GM19395 (cell line): Measurements from ENCODE around the gene CTNND1.
"Not testable (repeated sequence)": the region's sequence is repeated elsewhere in the genome, so short reads cannot be mapped to it uniquely, and the experiment has no call there.

Experiments used
- ATAC-seq: cut with Tn5 transposase; IDR thresholded peaks from one replicate; pipeline ENCODE4 v1.9.1; 2021; ENCODE audit warnings: mild to moderate bottlenecking, moderate library complexity; ENCODE audit not compliant: unreplicated experiment

The CTNND1 gene, protein sequence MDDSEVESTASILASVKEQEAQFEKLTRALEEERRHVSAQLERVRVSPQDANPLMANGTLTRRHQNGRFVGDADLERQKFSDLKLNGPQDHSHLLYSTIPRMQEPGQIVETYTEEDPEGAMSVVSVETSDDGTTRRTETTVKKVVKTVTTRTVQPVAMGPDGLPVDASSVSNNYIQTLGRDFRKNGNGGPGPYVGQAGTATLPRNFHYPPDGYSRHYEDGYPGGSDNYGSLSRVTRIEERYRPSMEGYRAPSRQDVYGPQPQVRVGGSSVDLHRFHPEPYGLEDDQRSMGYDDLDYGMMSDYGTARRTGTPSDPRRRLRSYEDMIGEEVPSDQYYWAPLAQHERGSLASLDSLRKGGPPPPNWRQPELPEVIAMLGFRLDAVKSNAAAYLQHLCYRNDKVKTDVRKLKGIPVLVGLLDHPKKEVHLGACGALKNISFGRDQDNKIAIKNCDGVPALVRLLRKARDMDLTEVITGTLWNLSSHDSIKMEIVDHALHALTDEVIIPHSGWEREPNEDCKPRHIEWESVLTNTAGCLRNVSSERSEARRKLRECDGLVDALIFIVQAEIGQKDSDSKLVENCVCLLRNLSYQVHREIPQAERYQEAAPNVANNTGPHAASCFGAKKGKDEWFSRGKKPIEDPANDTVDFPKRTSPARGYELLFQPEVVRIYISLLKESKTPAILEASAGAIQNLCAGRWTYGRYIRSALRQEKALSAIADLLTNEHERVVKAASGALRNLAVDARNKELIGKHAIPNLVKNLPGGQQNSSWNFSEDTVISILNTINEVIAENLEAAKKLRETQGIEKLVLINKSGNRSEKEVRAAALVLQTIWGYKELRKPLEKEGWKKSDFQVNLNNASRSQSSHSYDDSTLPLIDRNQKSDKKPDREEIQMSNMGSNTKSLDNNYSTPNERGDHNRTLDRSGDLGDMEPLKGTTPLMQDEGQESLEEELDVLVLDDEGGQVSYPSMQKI

DNA sequence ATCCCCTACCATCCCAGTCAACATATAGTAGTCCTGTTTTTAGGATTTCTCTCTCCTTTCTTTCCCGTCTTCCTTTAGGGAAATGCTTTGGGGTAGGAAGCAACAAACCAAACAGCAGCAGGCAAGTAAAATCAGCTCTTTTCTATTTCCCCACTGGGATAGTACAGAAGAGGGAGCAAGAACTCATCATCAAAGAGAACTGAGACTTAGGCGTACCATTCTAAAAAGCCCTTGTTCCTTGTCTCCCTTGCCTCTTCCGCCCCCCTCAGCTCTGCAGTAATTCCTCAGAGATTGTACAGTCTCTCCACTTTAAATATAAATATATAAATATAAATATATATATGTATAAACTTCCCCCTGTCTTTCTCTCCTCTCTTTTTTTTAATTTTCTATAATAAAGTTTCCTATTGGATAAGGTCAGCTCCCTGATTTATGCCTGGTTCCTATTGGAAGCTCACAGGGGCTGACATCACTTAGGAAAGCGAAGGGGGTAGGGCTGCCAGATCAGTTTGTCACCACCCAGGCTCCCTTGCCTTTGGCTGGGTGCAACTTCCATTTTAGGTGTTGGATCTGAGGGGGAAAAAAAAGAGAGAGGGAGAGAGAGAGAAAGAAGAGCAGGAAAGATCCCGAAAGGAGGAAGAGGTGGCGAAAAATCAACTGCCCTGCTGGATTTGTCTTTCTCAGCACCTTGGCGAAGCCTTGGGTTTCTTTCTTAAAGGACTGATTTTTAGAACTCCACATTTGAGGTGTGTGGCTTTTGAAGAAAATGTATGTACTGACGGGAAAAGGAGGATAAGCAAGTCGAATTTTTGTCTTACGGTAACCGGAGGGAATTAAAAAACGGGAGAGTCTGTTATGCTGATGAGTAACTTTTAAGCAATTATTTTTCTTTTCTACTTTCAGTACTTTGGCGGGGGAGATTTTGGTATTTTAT is at the start of gene CTNND1:
CTNND1 (plus strand) TSS at position 502 of the 934 bp plus-strand sequence. CDS start 29,677 bp downstream, outside the sequence.
- peak; percentile 96 for ATAC-seq

DNA sequence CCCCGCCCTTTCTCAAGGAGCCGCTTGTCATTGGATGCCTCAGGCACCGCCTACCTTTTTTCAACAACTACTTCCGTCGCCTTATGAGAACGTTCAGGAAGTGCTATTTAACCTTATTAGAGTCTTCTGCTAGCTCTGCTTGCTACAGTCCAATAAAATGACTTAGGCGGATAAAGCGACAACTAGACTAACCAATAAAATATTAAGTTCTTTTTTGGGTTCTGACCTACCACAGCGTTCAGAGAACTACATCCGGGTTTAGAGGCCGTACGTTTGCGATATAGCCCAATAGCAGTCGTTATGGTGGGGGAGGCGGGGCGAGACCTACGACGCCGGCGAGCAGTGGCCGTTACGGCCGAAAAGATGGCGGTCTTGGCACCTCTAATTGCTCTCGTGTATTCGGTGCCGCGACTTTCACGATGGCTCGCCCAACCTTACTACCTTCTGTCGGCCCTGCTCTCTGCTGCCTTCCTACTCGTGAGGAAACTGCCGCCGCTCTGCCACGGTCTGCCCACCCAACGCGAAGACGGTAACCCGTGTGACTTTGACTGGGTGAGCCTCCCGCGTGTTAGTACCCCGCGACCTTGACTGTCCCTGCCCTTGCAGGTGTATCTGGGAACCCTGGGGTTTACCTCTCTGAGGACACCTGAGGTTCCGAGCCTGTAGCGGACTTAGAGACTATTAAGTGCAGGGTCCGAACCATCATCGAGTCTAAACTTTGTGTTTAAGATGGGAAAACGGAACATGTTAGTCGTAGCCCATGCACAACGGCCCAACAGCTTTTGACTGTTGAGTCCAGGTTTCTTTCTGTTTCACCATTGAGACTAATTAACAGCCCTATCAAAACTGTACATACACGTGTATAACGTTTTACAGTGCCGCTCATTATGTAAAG is 49.1 kb upstream of the CTNND1 start, which contains the start of gene TMX2:
TMX2 (plus strand) TSS at position 338 of the 895 bp plus-strand sequence; CDS start at position 364, 26 bp downstream.
- ATAC-seq: peak; percentile 96

DNA sequence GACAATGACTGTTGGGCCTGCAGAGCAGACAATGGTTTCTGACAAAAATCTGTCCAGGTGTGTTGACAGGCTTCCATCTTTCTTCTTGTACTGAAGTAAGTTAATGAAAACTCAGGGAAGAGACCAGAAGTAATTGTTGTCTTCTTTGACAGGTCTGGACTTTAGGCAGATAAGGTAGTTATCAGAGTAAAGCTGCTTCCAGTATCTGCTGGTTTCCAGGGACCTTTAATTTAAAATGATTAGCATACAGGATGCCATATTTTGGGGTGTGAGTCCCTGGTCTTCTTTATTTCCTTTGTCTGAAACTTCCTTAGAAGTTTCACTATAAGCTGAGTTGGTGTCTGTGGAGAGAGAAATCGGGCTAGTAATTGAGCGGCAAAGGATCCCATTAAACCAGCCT is 47.8 kb upstream of the CTNND1 start:
- ATAC-seq: no peak

DNA sequence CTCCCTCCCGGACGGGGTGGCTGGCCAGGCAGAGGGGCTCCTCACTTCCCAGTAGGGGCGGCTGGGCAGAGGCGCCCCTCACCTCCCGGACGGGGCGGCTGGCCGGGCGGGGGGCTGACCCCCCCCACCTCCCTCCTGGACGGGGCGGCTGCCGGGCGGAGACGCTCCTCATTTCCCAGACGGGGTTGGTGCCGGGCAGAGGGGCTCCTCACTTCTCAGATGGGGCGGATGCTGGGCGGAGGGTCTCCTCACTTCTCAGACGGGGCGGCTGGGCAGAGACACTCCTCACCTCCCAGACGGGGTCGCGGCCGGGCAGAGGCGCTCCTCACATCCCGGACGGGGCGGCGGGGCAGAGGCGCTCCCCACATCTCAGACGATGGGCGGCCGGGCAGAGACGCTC is 44.9 kb upstream of the CTNND1 start:
- ATAC-seq: not testable (repeated sequence)

DNA sequence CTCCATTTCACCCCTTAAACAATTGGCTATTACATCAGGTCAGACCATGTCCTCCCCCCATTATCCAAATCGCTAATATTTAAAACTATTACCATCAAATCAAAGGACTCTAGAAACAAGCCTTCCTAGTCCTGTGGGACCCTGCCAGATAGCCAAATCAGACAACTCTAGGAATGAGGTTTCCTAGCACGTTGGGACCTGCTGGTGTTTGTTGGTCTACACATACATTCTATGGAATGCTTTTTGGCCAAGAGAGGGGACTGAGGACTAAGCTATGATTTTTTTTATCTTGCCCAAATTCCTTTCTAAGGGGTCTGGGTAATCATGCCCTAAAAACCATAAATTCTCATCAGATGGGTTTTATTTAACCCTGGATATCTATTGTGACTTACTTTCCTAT is 34.4 kb upstream of the CTNND1 start:
- no peak for ATAC-seq

DNA sequence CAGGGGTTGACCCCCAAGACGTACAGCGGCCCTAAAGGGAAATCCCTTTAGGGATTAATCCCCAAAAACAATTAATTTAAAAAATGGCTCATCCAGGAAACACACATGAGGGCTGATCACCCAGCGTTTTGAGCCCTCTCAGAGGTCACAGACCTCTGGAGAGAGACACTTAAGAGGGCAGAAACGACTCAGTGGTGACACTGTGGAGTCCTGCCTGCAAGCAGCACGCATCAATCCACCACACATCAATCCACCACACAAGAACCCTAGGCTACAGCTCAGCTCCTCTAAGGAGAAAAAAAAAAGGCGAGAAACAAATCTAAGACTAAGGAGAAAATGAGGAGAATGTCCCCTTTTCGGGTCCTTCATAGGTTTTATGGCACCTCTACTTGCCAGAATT is 32.8 kb upstream of the CTNND1 start:
- no peak for ATAC-seq

DNA sequence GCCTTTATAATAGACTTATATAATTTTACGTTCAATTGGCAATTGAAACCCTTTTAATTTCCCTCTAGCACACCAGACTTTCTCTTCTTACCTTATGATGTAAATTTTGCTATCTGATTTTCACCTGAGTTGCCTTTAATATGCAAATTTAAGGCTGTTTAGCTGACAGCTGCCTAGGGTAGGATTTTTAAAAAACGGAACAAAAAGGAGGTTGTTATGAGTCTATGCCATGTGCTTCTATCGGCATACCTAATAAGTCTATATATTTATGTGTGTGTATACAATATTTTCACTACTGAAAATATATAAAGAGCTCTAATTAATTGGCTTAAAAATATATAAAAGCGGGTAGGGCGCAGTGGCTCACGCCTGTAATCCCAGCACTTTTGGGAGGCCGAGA is 32.1 kb upstream of the CTNND1 start:
- no peak for ATAC-seq

DNA sequence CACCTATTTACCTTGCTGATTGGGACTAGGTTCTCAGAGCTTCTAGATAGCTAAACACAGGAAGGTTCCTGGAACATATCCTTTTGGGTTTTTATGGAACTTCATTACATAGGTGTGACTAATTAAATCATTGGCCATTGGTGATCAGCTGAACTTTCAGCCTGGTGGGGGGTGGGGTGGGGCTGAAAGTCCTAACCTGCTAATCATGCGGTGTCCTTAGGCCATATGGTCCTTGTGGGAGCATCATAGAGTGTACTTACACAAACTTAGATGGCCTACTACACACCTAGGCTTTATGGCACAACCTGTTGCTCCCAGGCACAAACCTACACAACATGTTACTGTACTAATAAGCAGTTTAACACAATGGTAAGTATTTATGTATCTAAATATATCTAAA is 28.9 kb upstream of the CTNND1 start:
- no peak for ATAC-seq

DNA sequence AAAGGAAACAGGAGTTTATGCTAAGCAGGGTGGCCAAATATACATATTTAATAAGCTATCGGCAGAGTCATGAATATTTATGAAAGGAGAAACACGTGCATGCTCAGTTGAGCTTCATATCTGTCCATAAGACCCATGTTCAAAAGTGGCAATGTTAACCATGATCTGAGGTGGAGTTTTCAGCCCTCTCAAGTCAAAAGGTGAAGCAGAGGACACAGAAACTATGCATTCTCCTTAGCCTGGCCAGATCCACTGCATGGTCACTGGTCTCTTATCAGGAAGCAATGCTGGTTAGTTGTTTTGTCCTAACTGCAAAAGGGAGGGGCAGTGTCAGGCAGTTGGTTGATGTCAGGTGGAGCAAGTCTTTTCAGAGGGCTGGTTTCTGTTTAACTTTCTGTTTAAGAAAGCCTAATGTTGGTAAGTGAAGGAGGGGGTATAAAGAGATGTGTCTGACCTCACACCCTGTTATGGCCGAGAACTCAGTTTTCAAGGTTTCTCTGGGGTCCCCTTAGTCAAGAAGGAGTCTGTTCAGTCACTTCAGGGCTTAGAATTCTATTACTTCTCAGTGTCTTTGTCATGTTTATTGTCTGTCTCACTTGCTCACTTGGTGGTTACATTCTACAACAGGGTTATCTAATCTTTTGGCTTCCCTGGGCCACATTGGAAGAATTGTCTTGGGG is 25.8 kb upstream of the CTNND1 start:
- ATAC-seq: peak; percentile 56

DNA sequence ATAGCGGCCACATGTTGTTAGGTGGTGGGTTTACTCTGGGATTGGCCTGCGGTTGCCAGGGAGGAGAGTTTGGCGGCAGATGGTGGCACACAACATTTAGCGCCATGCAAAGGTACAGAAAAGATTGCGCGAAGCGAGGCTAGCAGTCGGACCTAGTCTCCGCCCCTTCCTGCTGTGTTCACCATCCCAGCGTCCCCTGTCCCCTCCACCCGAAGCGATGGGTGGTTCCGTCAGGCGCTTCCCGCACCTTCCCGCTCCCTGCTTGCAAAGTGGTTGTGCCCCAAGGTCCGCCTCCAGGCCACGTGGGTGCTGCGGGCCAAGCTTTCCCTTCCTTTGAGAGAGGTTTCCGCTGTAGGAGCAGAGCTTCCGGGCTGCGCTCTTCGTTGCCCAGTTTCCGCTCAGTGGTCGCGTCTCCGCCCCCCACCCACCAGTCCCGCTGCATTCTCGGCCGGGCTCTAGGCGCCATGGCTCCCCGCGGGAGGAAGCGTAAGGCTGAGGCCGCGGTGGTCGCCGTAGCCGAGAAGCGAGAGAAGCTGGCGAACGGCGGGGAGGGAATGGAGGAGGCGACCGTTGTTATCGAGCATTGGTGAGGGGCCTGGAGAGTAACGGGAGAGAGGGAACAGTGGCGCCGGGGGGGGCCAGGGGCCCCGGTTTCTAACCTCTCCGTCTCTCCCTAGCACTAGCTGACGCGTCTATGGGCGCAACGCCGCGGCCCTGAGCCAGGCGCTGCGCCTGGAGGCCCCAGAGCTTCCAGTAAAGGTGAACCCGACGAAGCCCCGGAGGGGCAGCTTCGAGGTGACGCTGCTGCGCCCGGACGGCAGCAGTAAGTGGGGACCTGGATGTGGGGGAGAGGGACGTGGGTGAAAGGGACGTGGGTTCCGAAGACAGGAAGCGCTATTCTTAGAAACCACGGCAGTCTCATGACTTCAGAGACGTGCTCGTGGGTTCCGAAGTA is 20.2 kb upstream of the CTNND1 start, which contains the start of gene SELENOH:
SELENOH (plus strand) TSS at position 360 of the 955 bp plus-strand sequence; CDS start at position 465, 105 bp downstream.
- ATAC-seq: peak; percentile 94

DNA sequence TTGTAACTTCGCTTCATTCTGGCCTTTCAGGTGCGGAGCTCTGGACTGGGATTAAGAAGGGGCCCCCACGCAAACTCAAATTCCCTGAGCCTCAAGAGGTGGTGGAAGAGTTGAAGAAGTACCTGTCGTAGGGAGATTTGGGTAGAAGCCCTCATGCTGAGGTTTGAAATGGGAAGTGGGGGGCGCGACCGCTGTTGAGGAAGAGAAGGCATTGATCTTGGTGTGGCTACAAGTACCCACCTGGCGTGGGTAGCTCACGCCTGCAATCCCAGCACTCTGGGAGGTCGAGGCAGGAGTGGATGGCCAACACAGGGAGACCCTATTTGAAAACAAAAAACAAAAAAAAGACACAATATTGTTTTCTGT is 19.5 kb upstream of the CTNND1 start:
- no peak for ATAC-seq

DNA sequence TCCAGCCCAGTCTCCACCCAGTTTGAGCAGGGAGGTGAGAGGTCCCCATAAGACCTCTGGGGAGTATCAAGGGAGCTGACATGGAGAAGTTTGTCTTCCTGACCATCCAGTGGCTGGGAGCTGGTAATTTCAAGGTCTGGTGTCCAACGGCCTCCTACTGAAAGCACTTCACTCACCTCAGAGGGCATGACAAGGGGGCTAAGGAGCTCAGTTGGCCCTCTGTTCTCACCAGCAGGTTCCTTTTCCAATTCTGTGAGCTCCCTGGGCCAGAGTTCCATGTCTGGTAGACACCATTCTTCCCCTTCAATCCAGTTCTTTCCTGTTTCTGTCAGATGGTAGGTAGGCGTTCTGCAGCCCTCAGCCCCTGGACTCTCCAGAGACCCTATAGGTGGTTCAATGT is 17.2 kb upstream of the CTNND1 start:
- ATAC-seq: no peak

DNA sequence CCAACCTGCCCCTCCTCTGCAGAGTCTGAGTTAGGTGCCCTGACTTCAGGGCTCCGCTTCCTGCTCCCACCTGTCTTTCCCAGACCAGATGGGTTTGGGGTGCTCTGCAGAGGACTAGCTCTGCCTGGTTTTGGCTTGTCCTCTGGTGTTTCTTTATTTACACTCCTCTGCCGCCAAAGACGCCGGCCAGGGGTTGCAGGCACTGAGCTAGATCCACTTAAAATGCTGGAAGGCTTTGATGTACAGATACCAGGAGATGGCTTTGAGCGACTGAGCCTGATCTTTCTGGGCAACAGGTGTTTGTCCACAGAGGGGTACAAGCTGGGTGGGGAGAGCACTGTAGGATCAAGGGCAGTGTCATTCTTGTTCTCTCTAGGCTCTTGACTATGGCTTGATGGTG is 16.4 kb upstream of the CTNND1 start:
- ATAC-seq: no peak

DNA sequence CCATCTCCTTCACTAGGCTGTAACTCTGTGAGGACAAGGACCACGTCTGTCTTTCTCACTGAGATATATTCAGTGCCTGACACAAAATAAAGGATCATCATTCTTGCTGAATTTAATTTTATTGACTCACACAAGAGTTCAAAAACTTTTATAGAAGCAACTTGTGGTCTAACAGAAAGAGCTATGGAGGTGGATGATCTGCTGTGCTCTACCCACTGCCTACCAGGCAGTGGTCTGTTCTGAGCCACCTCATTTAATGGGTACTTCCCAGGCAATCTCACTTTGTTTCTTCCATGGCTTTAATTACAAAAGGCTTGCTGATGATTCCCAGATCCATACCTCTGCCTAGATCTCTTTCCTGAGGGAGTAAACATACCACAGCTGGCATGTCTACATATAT is 14.7 kb upstream of the CTNND1 start:
- no peak for ATAC-seq

DNA sequence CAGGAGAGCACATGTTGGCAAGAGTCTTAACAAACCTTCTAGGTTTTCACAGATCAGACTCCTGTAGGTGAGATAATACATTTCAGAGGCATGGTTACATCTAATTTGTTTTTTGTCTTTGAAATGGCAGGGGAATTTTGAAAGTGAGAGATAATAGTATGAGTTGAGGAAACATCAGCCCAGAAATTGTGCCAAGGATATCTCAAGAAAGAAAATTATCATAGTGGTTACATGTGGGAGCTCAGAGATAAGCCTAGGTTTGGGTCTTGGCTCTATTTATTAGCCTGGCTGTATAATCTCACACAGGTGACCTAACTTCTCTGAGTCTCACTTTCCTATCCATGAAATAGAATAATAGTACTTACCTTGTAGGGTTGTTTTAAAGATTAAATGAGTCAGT is 10.4 kb upstream of the CTNND1 start:
- no peak for ATAC-seq

DNA sequence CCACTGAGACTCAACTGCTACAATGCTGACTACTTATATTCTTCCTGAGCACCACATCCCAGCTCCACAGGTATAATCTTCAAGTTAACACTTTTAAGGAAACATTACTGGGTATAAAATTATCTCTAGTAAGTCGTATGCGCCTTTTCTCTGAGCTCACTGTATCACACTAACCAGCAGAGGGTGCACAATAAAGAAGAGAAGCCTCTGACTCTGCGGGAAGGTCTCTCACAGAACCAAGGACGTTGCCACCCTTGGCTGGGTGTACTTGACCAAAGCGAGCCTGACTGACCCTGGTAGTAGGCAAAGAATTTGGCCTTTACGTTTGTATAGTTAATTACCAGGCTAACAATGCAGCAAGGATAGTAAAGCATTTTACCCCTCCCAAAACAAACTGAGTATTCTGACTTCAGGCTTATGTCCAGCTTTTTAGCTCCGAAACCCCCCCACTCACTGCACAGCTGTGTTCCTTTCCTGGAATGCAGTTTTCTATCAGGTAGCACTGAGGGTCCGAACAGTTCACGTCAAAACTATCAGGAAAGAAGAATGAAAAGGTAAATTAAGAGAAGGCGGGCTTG is 9.8 kb upstream of the CTNND1 start, which contains the start of gene BTBD18:
BTBD18 (minus strand) TSS at position 144 of the 578 bp plus-strand sequence. CDS start 631 bp downstream, outside the sequence.
- no peak for ATAC-seq

DNA sequence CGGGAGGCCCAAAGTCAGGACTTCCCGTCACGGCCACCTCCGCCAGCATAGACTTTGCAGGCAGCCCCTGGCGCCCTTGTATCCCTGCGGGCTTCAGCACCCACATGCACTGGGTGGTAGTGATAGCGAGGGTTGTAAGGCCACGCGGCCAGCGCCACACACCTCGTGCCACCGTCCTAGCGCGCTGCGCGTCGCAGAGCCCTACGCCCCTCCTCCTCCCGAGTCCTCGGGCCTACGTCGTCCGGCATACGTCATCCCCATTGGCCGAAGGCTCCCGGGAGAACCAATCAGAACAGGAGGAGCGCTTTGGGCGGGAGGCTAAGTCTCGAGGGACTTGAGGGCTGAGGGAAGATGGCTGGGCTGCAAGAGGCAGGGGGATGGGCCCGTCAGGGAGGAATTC is 8.6 kb upstream of the CTNND1 start:
- ATAC-seq: no peak
